Natural killer cell (primary cell): ENCODE measurements around the gene SSRP1. TPM values are rescaled to one million over a fixed set of nuclear protein-coding genes. Genes with fewer than 3 reads are reported as not detected.
A peak's percentile ranks its signal among the peaks of the same experiment; 100 is the strongest.

Experiments used
- ATAC-seq, 3 donors: fragments of 150-1000 bp in 2 of 3; fragments of 200-7000 bp in 1 of 3; cut with Tn5 transposase; 1 replicate in 1 of 3; 2 replicates in 2 of 3; pipeline ENCODE4 v1.10.0; 2021; ENCODE audit warnings: mild to moderate bottlenecking in 2 of 3, moderate library complexity in 2 of 3
- DNase-seq, 2 donors: peaks; one replicate each; pipeline versions ENCODE4 v3.0.0 to v3.0.0-alpha.2; 2013 to 2021; ENCODE audit warnings: mixed read lengths in 1 of 2
- H3K27ac ChIP-seq: one replicate; pipeline ENCODE4 v1.5.1; 2013; ENCODE audit warnings: mild to moderate bottlenecking, low read length
- H3K27me3 ChIP-seq: one replicate; pipeline ENCODE4 v1.6.1; 2013; ENCODE audit warnings: low read length; ENCODE audit not compliant: control insufficient read depth, insufficient read depth
- H3K36me3 ChIP-seq: one replicate; pipeline ENCODE4 v1.6.1; 2013; ENCODE audit warnings: low read length; ENCODE audit not compliant: control insufficient read depth, insufficient read depth
- H3K4me1 ChIP-seq: one replicate; pipeline ENCODE4 v1.6.1; 2013; ENCODE audit warnings: low read length; ENCODE audit not compliant: control insufficient read depth, insufficient read depth
- H3K4me3 ChIP-seq: one replicate; pipeline ENCODE4 v1.5.1; 2013; ENCODE audit warnings: low read length
- H3K9me3 ChIP-seq: one replicate; pipeline ENCODE4 v1.6.1; 2013; ENCODE audit warnings: low read length; ENCODE audit not compliant: control insufficient read depth, insufficient read depth
- H3K27ac Mint-ChIP-seq, 2 donors: one replicate each; pipeline ENCODE4 v1.8.0; 2022; ENCODE audit warnings: mild to moderate bottlenecking in 2 of 2, mixed read lengths in 2 of 2, moderate library complexity in 1 of 2
- H3K27me3 Mint-ChIP-seq, 2 donors: one replicate each; pipeline ENCODE4 v1.8.0; 2022; ENCODE audit warnings: low read depth in 2 of 2, mixed read lengths in 2 of 2
- H3K36me3 Mint-ChIP-seq: one replicate; pipeline ENCODE4 v1.8.0; 2022; ENCODE audit warnings: mixed read lengths
- H3K4me1 Mint-ChIP-seq, 2 donors: one replicate each; pipeline ENCODE4 v1.8.0; 2022; ENCODE audit warnings: mixed read lengths in 2 of 2
- H3K4me3 Mint-ChIP-seq: one replicate; pipeline ENCODE4 v1.8.0; 2022; ENCODE audit warnings: mild to moderate bottlenecking, moderate library complexity, mixed read lengths
- H3K9me3 Mint-ChIP-seq, 2 donors: one replicate each; pipeline ENCODE4 v1.8.0; 2022; ENCODE audit warnings: mixed read lengths in 2 of 2
- CTCF ChIP-seq: fragments of 200-600 bp; IDR thresholded peaks from one replicate; pipeline ENCODE4 v1.8.0; 2022; ENCODE audit warnings: antibody characterized with exemption
- WGBS: methylation state at CpG from one replicate; pipeline ENCODE4 v1.1.7; 2013; ENCODE audit warnings: missing lambda C conversion rate; ENCODE audit not compliant: insufficient coverage; 5-methylcytosine and 5-hydroxymethylcytosine counted together
- intact Hi-C: fragments of 100-400 bp; cut with micrococcal nuclease; formaldehyde crosslinking; loops from one replicate; pipeline ENCODE4 v1.14.2; 2022
- total RNA-seq, 4 donors: library from RNA; stranded (reverse); fragments of 120-200 nt in 1 of 4; gene quantifications; one replicate each; pipeline versions ENCODE4 v1.2.3 to v1.2.4, GENCODE V29; 2013 to 2022

SSRP1 gene
- total RNA-seq, 3 donors from 2014 or later (not counting 1 experiment from before 2014, with no cell fraction given): 45.5 to 50.0 (median 47.1) TPM

- no peak for TF ChIP-seq CTCF
- DNase-seq: no peak
- H3K4me3 ChIP-seq: no peak overlapping the region
- intact Hi-C loops: no loop called here
- H3K36me3 Mint-ChIP-seq: no peaks in the 10 kb centered on the region
- peaks cover 6 to 24% of the 10 kb centered on the region in 2 donors for H3K4me1 Mint-ChIP-seq
- peaks cover 15% of the 10 kb centered on the region for H3K4me1 ChIP-seq
- no peaks in the 10 kb centered on the region for H3K36me3 ChIP-seq
- peak overlapping the region in 1 of 2 donors; percentile 79 for H3K27ac Mint-ChIP-seq
- no peaks in the 10 kb centered on the region for H3K9me3 Mint-ChIP-seq
- H3K4me3 Mint-ChIP-seq: peak overlapping the region; percentile 2
- no peak for ATAC-seq
- H3K9me3 ChIP-seq: no peaks in the 10 kb centered on the region
- 88% methylated on average over 6 of the region's 6 CpGs for WGBS
- no peaks in the 10 kb centered on the region for H3K27me3 Mint-ChIP-seq
- H3K27me3 ChIP-seq: no peaks in the 10 kb centered on the region
- no peak overlapping the region for H3K27ac ChIP-seq
Observed at GRCh38 chr11:57310630-57311086, 25.0 kb downstream of the SSRP1 start.

- ATAC-seq (no peak), DNase-seq (no peak)
- Mint-ChIP-seq H3K9me3 (no peaks in the 10 kb centered on the region), H3K27me3 (no peaks in the 10 kb centered on the region), H3K4me1 (peaks cover 6 to 24% of the 10 kb centered on the region in 2 donors), H3K4me3 (no peak overlapping the region), H3K36me3 (no peaks in the 10 kb centered on the region), H3K27ac (peak overlapping the region in 1 of 2 donors; percentile 79)
- WGBS: 93% methylated on average over 6 of the region's 6 CpGs
- TF ChIP-seq CTCF: no peak
- no peaks in the 10 kb centered on the region for H3K27me3 ChIP-seq
- intact Hi-C loops: no loop called here
- no peaks in the 10 kb centered on the region for H3K9me3 ChIP-seq
- H3K4me3 ChIP-seq: no peak overlapping the region
- no peaks in the 10 kb centered on the region for H3K36me3 ChIP-seq
- H3K27ac ChIP-seq: no peak overlapping the region
- peaks cover 10% of the 10 kb centered on the region for H3K4me1 ChIP-seq
Observed at GRCh38 chr11:57310091-57310490, 25.6 kb downstream of the SSRP1 start.

GRCh38 chr11:57309106-57310059 lies 26.3 kb downstream of the SSRP1 start:
- no peaks in the 10 kb centered on the region for H3K27me3 Mint-ChIP-seq
- Histone ChIP-seq H3K27ac (no peak overlapping the region), H3K27me3 (no peaks in the 10 kb centered on the region), H3K36me3 (no peaks in the 10 kb centered on the region), H3K4me3 (no peak overlapping the region), H3K4me1 (peaks cover 10% of the 10 kb centered on the region), H3K9me3 (no peaks in the 10 kb centered on the region)
- no peak overlapping the region for H3K4me3 Mint-ChIP-seq
- WGBS: 95% methylated on average over 24 of the region's 24 CpGs
- no peaks in the 10 kb centered on the region for H3K36me3 Mint-ChIP-seq
- no peak for ATAC-seq
- peaks cover 6 to 24% of the 10 kb centered on the region in 2 donors for H3K4me1 Mint-ChIP-seq
- no peak for TF ChIP-seq CTCF
- DNase-seq: no peak
- intact Hi-C loops: no loop called here
- no peaks in the 10 kb centered on the region for H3K9me3 Mint-ChIP-seq
- H3K27ac Mint-ChIP-seq: peak overlapping the region in 1 of 2 donors; percentile 79
